H9 (cell line): ENCODE data around the gene YPEL3. TPM values are rescaled to one million over a fixed set of nuclear protein-coding genes. Genes with fewer than 3 reads are reported as not detected.
A peak's percentile ranks its signal among the peaks of the same experiment; 100 is the strongest.

Experiments
- DNase-seq: peaks from one replicate; pipeline ENCODE4 v3.0.0-alpha.2; 2017
- H2AFZ ChIP-seq: one replicate; pipeline ENCODE4 v1.6.1; 2013; ENCODE audit warnings: mild to moderate bottlenecking, low read length, control low read depth, moderate library complexity
- H2AK5ac ChIP-seq: 2 replicates; pipeline ENCODE4 v1.6.1; 2013; ENCODE audit warnings: low read length, control low read depth, mixed read lengths; ENCODE audit not compliant: insufficient read length
- H2BK120ac ChIP-seq: one replicate; pipeline ENCODE4 v1.6.1; 2013; ENCODE audit warnings: low read depth, mild to moderate bottlenecking, low read length, control low read depth, inconsistent platforms; ENCODE audit not compliant: poor library complexity, severe bottlenecking
- H2BK12ac ChIP-seq: 2 replicates; pipeline ENCODE4 v1.6.1; 2013; ENCODE audit warnings: low read length, control low read depth, mixed read lengths, low read depth; ENCODE audit not compliant: insufficient read length
- H2BK15ac ChIP-seq: 2 replicates; pipeline ENCODE4 v1.6.1; 2013; ENCODE audit warnings: low read depth, low read length, control low read depth
- H2BK20ac ChIP-seq: one replicate; pipeline ENCODE4 v1.6.1; 2013; ENCODE audit warnings: low read depth, mild to moderate bottlenecking, low read length, control low read depth, inconsistent platforms; ENCODE audit not compliant: poor library complexity, severe bottlenecking
- H2BK5ac ChIP-seq: 2 replicates; pipeline ENCODE4 v1.6.1; 2013; ENCODE audit warnings: low read length, control low read depth, mixed read lengths; ENCODE audit not compliant: insufficient read length
- H3K14ac ChIP-seq: 2 replicates; pipeline ENCODE4 v1.6.1; 2013; ENCODE audit warnings: low read length, control low read depth; ENCODE audit not compliant: insufficient read depth
- H3K18ac ChIP-seq: 2 replicates; pipeline ENCODE4 v1.6.1; 2013; ENCODE audit warnings: low read depth, mild to moderate bottlenecking, mixed read lengths, low read length, control low read depth; ENCODE audit not compliant: insufficient read length
- H3K23ac ChIP-seq: 2 replicates; pipeline ENCODE4 v1.6.1; 2013; ENCODE audit warnings: low read length, control low read depth, mixed read lengths, low read depth; ENCODE audit not compliant: insufficient read length
- H3K23me2 ChIP-seq: 2 replicates; pipeline ENCODE4 v1.6.1; 2013; ENCODE audit warnings: low read depth, mild to moderate bottlenecking, mixed read lengths, low read length, control low read depth; ENCODE audit not compliant: insufficient read length, poor library complexity, severe bottlenecking
- H3K27ac ChIP-seq: 2 replicates; pipeline ENCODE4 v1.5.1; 2013; ENCODE audit warnings: low read length, control low read depth, mixed read lengths, low read depth; ENCODE audit not compliant: insufficient read length
- H3K27me3 ChIP-seq: 2 replicates; pipeline ENCODE4 v1.6.1; 2013; ENCODE audit warnings: low read length, control low read depth, inconsistent platforms; ENCODE audit not compliant: insufficient read depth
- H3K4ac ChIP-seq: 2 replicates; pipeline ENCODE4 v1.6.1; 2013; ENCODE audit warnings: low read depth, mild to moderate bottlenecking, control low read depth, inconsistent platforms, low read length, moderate library complexity
- H3K4me1 ChIP-seq: 2 replicates; pipeline ENCODE4 v1.6.1; 2013; ENCODE audit warnings: low read length, control low read depth, inconsistent platforms; ENCODE audit not compliant: insufficient read depth
- H3K4me2 ChIP-seq: 2 replicates; pipeline ENCODE4 v1.6.1; 2013; ENCODE audit warnings: low read length, control low read depth, mixed read lengths; ENCODE audit not compliant: insufficient read length, insufficient read depth
- H3K56ac ChIP-seq: 2 replicates; pipeline ENCODE4 v1.6.1; 2013; ENCODE audit warnings: low read depth, mild to moderate bottlenecking, mixed read lengths, low read length, control low read depth; ENCODE audit not compliant: insufficient read length
- H3K79me1 ChIP-seq: 2 replicates; pipeline ENCODE4 v1.6.1; 2013; ENCODE audit warnings: low read depth, mild to moderate bottlenecking, moderate library complexity, low read length, control low read depth, inconsistent platforms; ENCODE audit not compliant: insufficient read depth, poor library complexity, severe bottlenecking
- H3K79me2 ChIP-seq: 2 replicates; pipeline ENCODE4 v1.6.1; 2013; ENCODE audit warnings: low read length, control low read depth, inconsistent platforms; ENCODE audit not compliant: insufficient read depth
- H3K9ac ChIP-seq: 2 replicates; pipeline ENCODE4 v1.6.1; 2013; ENCODE audit warnings: low read length, control low read depth, mixed read lengths; ENCODE audit not compliant: insufficient read length; ENCODE audit errors: extremely low read depth
- H3K9me3 ChIP-seq: one replicate; pipeline ENCODE4 v1.6.1; 2013; ENCODE audit warnings: low read depth, low read length, inconsistent platforms; ENCODE audit not compliant: control insufficient read depth
- H3T11ph ChIP-seq: one replicate; pipeline ENCODE4 v1.6.1; 2013; ENCODE audit warnings: mild to moderate bottlenecking, low read length, control low read depth, inconsistent platforms
- H4K20me1 ChIP-seq: one replicate; pipeline ENCODE4 v1.6.1; 2013; ENCODE audit not compliant: control insufficient read depth, insufficient read length, insufficient read depth
- H4K5ac ChIP-seq: 2 replicates; pipeline ENCODE4 v1.6.1; 2013; ENCODE audit warnings: low read depth, mild to moderate bottlenecking, mixed read lengths, low read length, control low read depth; ENCODE audit not compliant: insufficient read length
- H4K8ac ChIP-seq: replicated peaks from 2 replicates; pipeline ENCODE4 v1.6.1; 2013; ENCODE audit warnings: low read length, control low read depth, mixed read lengths, low read depth; ENCODE audit not compliant: insufficient read length
- H4K91ac ChIP-seq: 2 replicates; pipeline ENCODE4 v1.6.1; 2013; ENCODE audit warnings: low read depth, mild to moderate bottlenecking, moderate library complexity, mixed read lengths, low read length, control low read depth; ENCODE audit not compliant: insufficient read length
- H3K27ac Mint-ChIP-seq, 3 experiments: 2 replicates in 2 of 3; 3 replicates in 1 of 3; pipeline ENCODE4 v1.8.0; 2020 to 2021; ENCODE audit warnings: mixed read lengths in 3 of 3, mild to moderate bottlenecking in 1 of 3, moderate library complexity in 1 of 3
- H3K27me3 Mint-ChIP-seq: 2 replicates; pipeline ENCODE4 v1.8.0; 2021; ENCODE audit warnings: low read depth, mild to moderate bottlenecking, moderate library complexity, mixed read lengths
- H3K36me3 Mint-ChIP-seq, 3 experiments: 2 replicates in 2 of 3; 3 replicates in 1 of 3; pipeline ENCODE4 v1.8.0; 2020 to 2021; ENCODE audit warnings: low read depth in 3 of 3, mixed read lengths in 3 of 3; ENCODE audit not compliant: insufficient read depth in 1 of 3
- H3K4me1 Mint-ChIP-seq, 2 experiments: 2 replicates each; pipeline ENCODE4 v1.8.0; 2020; ENCODE audit warnings: mixed read lengths in 2 of 2
- H3K4me3 Mint-ChIP-seq, 2 experiments: 2 replicates in 1 of 2; 3 replicates in 1 of 2; pipeline ENCODE4 v1.8.0; 2020 to 2021; ENCODE audit warnings: mild to moderate bottlenecking in 2 of 2, mixed read lengths in 2 of 2, moderate library complexity in 1 of 2
- H3K9me3 Mint-ChIP-seq, 2 experiments: 2 replicates in 1 of 2; 3 replicates in 1 of 2; pipeline ENCODE4 v1.8.0; 2020; ENCODE audit warnings: mild to moderate bottlenecking in 2 of 2, mixed read lengths in 2 of 2, moderate library complexity in 1 of 2
- CTCF ChIP-seq: fragments of 200-600 bp; sonication (generic); conservative IDR thresholded peaks from 3 replicates; pipeline ENCODE4 v1.8.0; 2021; ENCODE audit warnings: antibody characterized with exemption, mild to moderate bottlenecking
- WGBS: extraction: QIAGEN DNeasy Blood & Tissue Kit; methylation state at CpG from one replicate; pipeline ENCODE4 v1.1.7; 2013; ENCODE audit warnings: missing lambda C conversion rate, low lambda C conversion rate, mixed read lengths; ENCODE audit not compliant: insufficient read length; ENCODE audit errors: extremely low coverage; 5-methylcytosine and 5-hydroxymethylcytosine counted together
- total RNA-seq: library from RNA; stranded (reverse); gene quantifications from 2 replicates; pipeline ENCODE4 v1.2.1, GENCODE V29; 2021

Gene YPEL3
- total RNA-seq, 1 experiment from 2014 or later = 27.5 TPM

GRCh38 chr16:30083216-30084055, 12.6 kb downstream of the YPEL3 start:
- Histone ChIP-seq H3K9ac (no peak overlapping the region), H3K18ac (no peak overlapping the region), H3K79me1 (peaks cover 3% of the 10 kb centered on the region), H3K56ac (no peak overlapping the region), H3K9me3 (no peaks in the 10 kb centered on the region), H3K4me2 (no peak overlapping the region), H3K27me3 (no peaks in the 10 kb centered on the region), H4K5ac (no peak overlapping the region), H3K4ac (no peak overlapping the region), H3T11ph (no peak overlapping the region), H2AK5ac (no peak overlapping the region), H3K23me2 (no peaks in the 10 kb centered on the region), H4K91ac (no peak overlapping the region), H4K20me1 (no peaks in the 10 kb centered on the region), H3K14ac (no peak overlapping the region), H3K79me2 (peaks cover 2% of the 10 kb centered on the region; the same call in 1 of the 2 replicates), H2BK20ac (no peak overlapping the region), H3K27ac (no peak overlapping the region), H2BK12ac (no peak overlapping the region), H4K8ac (no peak overlapping the region), H2BK15ac (no peak overlapping the region), H2AFZ (no peak overlapping the region), H3K23ac (no peak overlapping the region), H2BK120ac (no peak overlapping the region), H2BK5ac (no peak overlapping the region), H3K4me1 (no peaks in the 10 kb centered on the region)
- Mint-ChIP-seq H3K4me3 (no peak overlapping the region), H3K27me3 (0 out of 2 replicates have a peak, but pooled peaks cover 2% of the 10 kb centered on the region), H3K36me3 (peaks cover 41 to 70% (median 67%) of the 10 kb centered on the region in 3 experiments), H3K9me3 (no peaks in the 10 kb centered on the region), H3K4me1 (no peaks in the 10 kb centered on the region), H3K27ac (peak overlapping the region in 2 of 3 experiments; percentile 18 to 31; a peak in 2 of 7 replicates)
- no peak for TF ChIP-seq CTCF
- DNase-seq = no peak
- WGBS = no CpG with 5 or more reads among the region's 24 CpGs
